A549 treated with CpdA at 1 μM for 4 hours (cell line): ENCODE measurements around the gene METTL2A. TPM values are rescaled to one million over a fixed set of nuclear protein-coding genes. Genes with fewer than 3 reads are reported as not detected.

Experiments used
- total RNA-seq: library from RNA; stranded (reverse); fragments of 200-300 nt; extraction: Qiagen RNA extraction; gene quantifications from 5 replicates; pipeline ENCODE4 v1.2.3, GENCODE V29; 2022; ENCODE audit warnings: low read depth

The METTL2A gene
- 27.8 to 32.2 TPM (median 31.3 TPM) in 5 replicates for total RNA-seq

GRCh38 chr17:62423647-62424461 is at the start of gene METTL2A:
Gene METTL2A (plus strand): TSS chr17:62423897. CDS start chr17:62423903, 6 bp downstream.

DNA sequence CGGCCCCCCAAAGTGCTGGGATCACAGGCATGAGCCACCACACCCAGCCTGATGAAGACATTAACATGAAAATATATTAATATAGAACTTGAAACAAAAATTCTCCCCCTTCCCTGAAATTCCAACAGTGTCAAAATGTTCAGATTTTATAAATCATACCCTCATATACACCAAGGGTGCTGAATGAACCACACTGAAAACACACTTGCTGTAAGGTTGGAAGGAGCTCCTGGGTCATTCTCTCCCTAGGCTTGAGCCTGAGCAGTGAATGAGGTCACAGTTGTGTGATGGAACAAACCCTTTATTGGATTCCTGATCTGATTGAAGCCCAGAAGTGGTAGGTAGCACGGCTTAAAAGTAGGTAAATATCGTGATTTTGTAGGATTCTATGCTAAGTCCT is 43.4 kb upstream of the METTL2A start, which contains the start of gene EFCAB3:
Gene EFCAB3 (plus strand): TSS at position 301 of the 400 bp plus-strand sequence. CDS start 2,427 bp downstream, outside the sequence.

GRCh38 chr17:62478424-62478879 is 54.8 kb downstream of the METTL2A start, which contains the start of gene TLK2:
Gene TLK2 (plus strand): TSS chr17:62478825. CDS start chr17:62481126, 2,301 bp downstream.

Other genes with a start within 250 kb of the METTL2A start
- gene EFCAB3, start 43.3 kb upstream of the METTL2A start, total RNA-seq = not detected in 5 replicates
- 24.9 to 41.8 TPM (median 32.9 TPM) in 5 replicates for gene TLK2, start 54.9 kb downstream of the METTL2A start, total RNA-seq
- 35.5 to 62.7 TPM (median 51.9 TPM) in 5 replicates for gene MRC2, start 203.8 kb downstream of the METTL2A start, total RNA-seq